Subcutaneous adipose tissue (tissue), 4 donors: ENCODE measurements around the gene PALM3. TPM values are rescaled to one million over a fixed set of nuclear protein-coding genes. Genes with fewer than 3 reads are reported as not detected.

Experiments used
- total RNA-seq, 4 donors: library from RNA; depleted of rRNA; stranded (reverse); fragments of >200 nt; gene quantifications; one replicate each; pipeline ENCODE4 v1.1.0, GENCODE V29; 2016
- TF ChIP-seq, protein P1 (sequence below): fragments of 450-650 bp; IDR thresholded peaks from one replicate; pipeline ENCODE4 v1.5.1; 2016; ENCODE audit warnings: low read depth, mild to moderate bottlenecking, control low read depth, antibody characterized with exemption, moderate library complexity

The PALM3 gene
- total RNA-seq, 4 donors from 2014 or later = not detected

DNA sequence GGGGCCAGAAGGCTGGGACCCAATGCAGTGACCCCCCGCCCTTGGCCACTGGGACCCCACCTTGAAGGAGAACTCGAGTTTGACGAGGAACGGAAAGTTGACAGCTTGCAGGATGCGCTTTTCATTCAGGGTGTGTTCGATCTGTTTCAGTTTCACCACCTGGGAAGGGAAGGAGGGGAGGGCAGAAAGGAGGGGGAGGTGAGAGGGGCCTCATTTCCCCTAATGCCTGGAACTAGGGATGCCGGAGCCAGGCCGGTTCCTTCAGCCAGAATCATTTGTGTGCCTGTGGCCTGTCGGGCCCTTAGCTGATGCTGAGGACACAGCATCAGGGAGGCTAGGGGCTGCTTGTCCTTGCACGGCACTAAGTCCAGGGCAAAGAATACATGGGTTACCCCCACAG is 40.9 kb upstream of the PALM3 start:
- TF ChIP-seq, protein P1, sequence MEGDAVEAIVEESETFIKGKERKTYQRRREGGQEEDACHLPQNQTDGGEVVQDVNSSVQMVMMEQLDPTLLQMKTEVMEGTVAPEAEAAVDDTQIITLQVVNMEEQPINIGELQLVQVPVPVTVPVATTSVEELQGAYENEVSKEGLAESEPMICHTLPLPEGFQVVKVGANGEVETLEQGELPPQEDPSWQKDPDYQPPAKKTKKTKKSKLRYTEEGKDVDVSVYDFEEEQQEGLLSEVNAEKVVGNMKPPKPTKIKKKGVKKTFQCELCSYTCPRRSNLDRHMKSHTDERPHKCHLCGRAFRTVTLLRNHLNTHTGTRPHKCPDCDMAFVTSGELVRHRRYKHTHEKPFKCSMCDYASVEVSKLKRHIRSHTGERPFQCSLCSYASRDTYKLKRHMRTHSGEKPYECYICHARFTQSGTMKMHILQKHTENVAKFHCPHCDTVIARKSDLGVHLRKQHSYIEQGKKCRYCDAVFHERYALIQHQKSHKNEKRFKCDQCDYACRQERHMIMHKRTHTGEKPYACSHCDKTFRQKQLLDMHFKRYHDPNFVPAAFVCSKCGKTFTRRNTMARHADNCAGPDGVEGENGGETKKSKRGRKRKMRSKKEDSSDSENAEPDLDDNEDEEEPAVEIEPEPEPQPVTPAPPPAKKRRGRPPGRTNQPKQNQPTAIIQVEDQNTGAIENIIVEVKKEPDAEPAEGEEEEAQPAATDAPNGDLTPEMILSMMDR = no peak

DNA sequence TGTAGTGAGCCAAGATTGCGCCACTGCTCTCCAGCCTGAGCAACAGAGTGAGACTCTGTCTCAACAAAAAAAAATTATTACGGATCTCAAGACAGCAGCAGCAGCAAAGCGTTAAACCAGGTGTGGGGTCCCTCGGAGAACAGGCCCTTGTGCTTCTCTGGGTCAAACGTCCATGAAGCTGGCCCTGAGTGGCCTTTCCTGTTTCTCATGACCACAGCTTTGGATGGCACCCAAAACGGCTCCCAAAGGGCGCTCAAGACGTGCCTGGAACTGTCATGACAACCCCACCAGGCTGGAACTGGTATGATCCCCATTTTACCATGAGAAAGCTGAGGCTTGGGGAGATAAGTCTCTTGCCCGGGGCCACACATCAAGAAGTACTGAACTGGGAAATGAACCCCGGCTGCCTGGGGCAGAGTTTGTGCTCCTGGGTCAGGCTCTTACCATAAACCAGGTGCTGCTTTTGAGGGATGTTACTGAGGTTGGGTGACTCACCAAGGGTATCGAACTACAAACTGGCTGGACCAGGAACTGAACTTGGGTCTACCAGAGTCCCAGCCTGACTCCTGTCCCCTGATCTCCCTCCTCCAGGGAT is 40.3 kb upstream of the PALM3 start:
- TF ChIP-seq, protein P1 = no peak

DNA sequence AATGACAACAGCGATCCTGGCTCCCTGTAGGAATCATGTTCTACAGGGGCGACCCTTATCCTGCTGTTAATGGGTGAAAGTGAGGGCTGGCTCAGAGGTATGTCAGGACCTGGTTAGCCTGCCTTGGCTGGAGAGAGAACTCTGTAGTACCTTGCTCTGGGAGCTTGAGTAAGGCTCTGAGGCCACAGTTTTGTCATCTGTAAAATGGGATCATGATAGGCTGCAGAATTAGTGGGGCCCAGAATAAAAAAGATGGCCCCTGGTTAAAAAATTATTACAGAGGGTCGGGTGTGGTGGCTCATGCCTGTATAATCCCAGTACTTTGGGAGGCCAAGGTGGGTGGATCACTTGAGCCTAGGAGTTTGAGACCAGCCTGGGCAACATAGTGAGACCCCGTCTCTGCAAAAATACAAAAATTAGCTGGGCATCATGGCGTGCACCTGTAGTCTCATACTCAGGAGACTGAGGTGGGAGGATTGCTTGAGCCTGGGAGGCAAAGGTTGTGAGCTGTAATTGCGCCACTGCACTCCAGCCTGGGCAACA is 39.2 kb upstream of the PALM3 start:
- TF ChIP-seq, protein P1 = no peak

DNA sequence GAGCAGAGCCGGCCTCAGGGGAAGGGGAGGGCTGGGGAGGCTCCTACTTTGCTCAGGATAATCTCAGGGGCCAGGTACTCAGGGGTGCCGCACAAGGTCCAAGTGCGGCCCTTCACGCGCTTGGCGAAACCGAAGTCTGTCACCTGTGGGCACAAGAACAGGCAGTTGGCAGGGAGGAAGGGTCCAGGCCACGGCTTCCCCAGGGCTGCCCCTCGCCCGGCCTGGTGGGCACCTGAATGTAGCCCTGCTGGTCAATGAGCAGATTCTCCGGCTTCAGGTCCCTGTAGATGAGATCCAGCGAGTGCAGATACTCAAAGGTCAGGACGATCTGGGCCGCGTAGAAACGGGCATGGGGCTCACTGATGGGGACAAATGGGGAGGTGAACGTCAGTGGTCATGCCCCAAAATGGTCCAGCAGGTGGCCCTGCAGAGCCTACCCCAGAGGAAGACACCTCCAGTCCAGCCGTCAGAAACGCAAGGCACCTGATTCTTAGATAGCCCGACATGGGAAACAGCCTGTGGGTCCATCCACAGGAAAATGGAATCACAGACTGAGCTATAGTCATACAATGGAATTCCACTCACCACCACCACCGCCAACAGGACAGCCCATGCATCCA is 35.8 kb upstream of the PALM3 start:
- TF ChIP-seq, protein P1 = no peak

DNA sequence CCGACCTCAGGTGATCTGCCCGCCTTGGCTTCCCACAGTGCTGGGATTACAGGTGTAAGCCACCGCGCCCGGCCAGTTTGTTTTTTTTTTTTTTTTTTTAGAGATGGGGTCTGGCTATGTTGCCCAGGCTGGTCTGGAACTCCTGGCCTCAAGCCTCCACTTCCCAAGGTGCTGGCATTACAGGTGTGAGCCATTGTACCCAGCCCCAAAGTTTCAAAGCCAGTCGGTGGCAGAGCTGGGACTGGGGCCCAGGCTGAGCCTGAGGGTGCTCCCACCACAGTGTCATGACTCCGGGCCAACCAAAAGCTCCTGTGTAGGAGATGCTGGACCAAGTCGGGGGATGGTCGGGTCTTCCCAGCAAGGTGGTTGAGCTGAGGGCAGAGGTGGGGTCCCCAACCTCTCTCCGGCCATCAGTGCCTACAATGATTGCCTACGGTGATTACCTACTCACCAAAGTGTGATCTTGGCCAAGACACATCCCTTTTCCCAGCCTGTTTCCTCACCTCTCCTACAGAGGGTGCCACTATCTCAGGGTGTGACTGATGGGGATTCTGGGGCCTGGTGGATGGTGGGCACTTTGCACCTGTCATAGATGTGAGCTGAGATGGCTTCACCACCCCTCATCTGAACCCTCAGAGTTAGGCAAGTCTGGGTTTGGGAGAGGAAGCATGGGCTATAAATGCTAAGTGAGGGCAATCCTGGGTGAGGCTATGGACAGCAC is 34.6 kb upstream of the PALM3 start:
- TF ChIP-seq, protein P1 = no peak

DNA sequence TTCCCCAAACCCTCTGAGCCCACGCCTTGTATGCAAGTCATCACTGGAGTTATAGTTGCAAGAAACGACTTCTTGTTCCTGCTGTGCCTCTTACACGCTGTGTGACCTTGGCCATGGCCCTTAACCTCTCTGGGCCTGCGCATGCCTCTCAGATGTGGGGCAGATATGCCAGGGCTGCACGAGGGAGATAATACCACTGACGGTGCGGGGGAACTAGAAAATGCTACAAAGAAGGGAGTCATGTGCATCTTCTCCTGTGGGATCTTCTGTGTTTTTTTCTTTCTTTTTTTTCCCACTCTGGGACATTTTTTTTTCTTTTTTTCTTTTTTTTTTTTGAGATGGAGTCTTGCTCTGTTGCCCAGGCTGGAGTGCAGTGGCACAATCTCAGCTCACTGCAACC is 33.0 kb upstream of the PALM3 start:
- TF ChIP-seq, protein P1 = no peak
